GM12878 (cell line): ENCODE measurements around the gene CRB1.

Experiments
- CBFB ChIP-seq: IDR thresholded peaks from 2 replicates; pipeline ENCODE4 v1.6.1; 2016; ENCODE audit warnings: antibody characterized with exemption, low read depth
- CEBPB ChIP-seq, 2 experiments: fragments of 150-350 bp in 1 of 2; IDR thresholded peaks; 2 replicates each; pipeline ENCODE4 v1.6.1; 2012 to 2014; ENCODE audit warnings: low read depth in 2 of 2, low read length in 2 of 2, borderline replicate concordance in 1 of 2, inconsistent platforms in 1 of 2
- CREM ChIP-seq: IDR thresholded peaks from 2 replicates; pipeline ENCODE4 v1.6.1; 2014; ENCODE audit warnings: antibody characterized with exemption, low read depth
- CTCF ChIP-seq, 3 experiments: IDR thresholded peaks in 2 of 3; conservative IDR thresholded peaks in 1 of 3; 2 replicates each; pipeline ENCODE4 v1.5.1; 2011; ENCODE audit warnings: low read depth in 3 of 3, low read length in 3 of 3, mild to moderate bottlenecking in 3 of 3, control low read depth in 2 of 3, moderate library complexity in 2 of 3, inconsistent platforms in 1 of 3, mixed read lengths in 1 of 3; ENCODE audit not compliant: control insufficient read depth in 2 of 3, insufficient read depth in 1 of 3; ENCODE audit errors: extremely low read depth in 1 of 3
- ESRRA ChIP-seq: IDR thresholded peaks from 2 replicates; pipeline ENCODE4 v1.6.1; 2012; ENCODE audit warnings: mild to moderate bottlenecking, low read length, improper control_type of control experiment
- RFX5 ChIP-seq: IDR thresholded peaks from 2 replicates; pipeline ENCODE4 v1.6.1; 2011; ENCODE audit warnings: low read depth, low read length, improper control_type of control experiment
- ZBED1 ChIP-seq: IDR thresholded peaks from 2 replicates; pipeline ENCODE4 v1.6.1; 2016; ENCODE audit warnings: borderline replicate concordance

- TF ChIP-seq CEBPB (IDR thresholded peaks at IDR 0.05; ENCODE audit: borderline replicate concordance in 1 of 2, low read depth in 2 of 2, low read length in 2 of 2) (no peak), ZBED1 (no peak), CTCF (IDR thresholded peaks at IDR 0.05 in 2 of 3, conservative IDR thresholded peaks at IDR 0.05 in 1 of 3; ENCODE audit: control insufficient read depth in 2 of 3, extremely low read depth in 1 of 3, insufficient read depth in 1 of 3, low read depth in 3 of 3, low read length in 3 of 3) (no peak), CREM (no peak), ESRRA (no peak), RFX5 (no peak), CBFB (no peak)
These were observed 32.7 kb upstream of the CRB1 start for GRCh38 chr1:197235355-197235754.
